Left colon (tissue), 2 donors: ENCODE data around the gene FBXO4. TPM values are rescaled to one million over a fixed set of nuclear protein-coding genes. Genes with fewer than 3 reads are reported as not detected.
"Not testable (repeated sequence)": the region's sequence is repeated elsewhere in the genome, so short reads cannot be mapped to it uniquely, and the experiment has no call there.

Experiments used
- ATAC-seq: fragments of 200-7000 bp; cut with Tn5 transposase; one replicate; pipeline ENCODE4 v1.9.1; 2020; ENCODE audit warnings: mild to moderate bottlenecking, moderate library complexity
- DNase-seq, 2 donors: peaks; one replicate each; pipeline ENCODE4 v3.0.0-alpha.2; 2020
- intact Hi-C, 2 donors: fragments of 100-400 bp; cut with DNase I in 1 of 2; cut with micrococcal nuclease in 1 of 2; formaldehyde crosslinking; loops; one replicate each; pipeline versions ENCODE4 v1.11.2 to v1.14.0; 2022; cut with DNase I, micrococcal nuclease
- total RNA-seq, 2 donors: library from RNA; stranded (reverse); fragmentation: NEBNext Ultra II Directional; extraction: Animal tissue kit (Norgen Biotek cat#: 25700); gene quantifications; one replicate each; pipeline ENCODE4 v1.2.1, GENCODE V29; 2021
- donor health status: DM: no; HTN: no; CAD: no.
- donor health status: DM: yes; HTN: yes; CAD: no.

The FBXO4 gene
- total RNA-seq, 2 donors from 2014 or later: 7.8 to 8.2 TPM

DNA sequence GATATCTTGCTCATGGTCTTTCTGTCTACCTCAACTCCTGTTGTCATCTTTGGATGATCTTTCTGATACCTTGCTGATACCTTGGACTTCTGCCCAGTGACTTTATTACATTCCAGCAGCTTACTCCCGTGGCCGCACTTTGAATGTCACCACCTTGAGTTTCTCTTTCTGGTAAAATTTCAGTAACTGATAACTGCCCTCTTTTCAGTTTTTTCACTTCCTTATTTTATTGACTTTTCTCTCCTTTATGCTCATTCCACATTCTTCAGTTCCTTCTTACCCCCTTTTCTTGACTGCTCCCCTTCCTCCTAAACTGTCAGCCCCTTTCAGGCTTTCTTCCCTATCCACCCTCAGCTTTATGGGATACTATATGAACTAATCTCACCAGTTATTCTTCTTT is 7.0 kb upstream of the FBXO4 start:
- intact Hi-C loops: no loop called here
- no peak for ATAC-seq
- DNase-seq: no peak

DNA sequence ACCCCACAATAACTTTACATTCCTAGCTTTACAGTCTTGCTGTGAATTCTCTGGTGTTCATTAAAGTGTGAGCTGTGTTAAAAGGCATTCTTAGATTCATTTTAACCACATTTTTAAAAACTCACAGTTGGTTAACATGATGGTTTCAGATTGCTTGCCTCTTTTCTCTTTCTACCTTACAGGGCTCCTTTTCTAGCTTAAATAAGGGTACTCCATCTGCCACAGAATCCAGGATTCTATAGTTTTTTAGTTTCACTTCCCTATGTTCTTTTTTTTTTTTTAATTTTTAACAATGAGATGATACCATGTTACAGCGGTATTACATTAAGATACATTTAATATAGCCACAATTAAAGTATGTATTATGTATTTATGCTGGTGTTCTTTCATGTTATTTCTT is 3.9 kb upstream of the FBXO4 start:
- intact Hi-C loops: loop anchor here in 1 of 2 donors (5.0 kb wide), 1 partner anchor 54 kb away; no protein-coding TSS in a partner anchor
- DNase-seq (no peak), ATAC-seq (no peak)

DNA sequence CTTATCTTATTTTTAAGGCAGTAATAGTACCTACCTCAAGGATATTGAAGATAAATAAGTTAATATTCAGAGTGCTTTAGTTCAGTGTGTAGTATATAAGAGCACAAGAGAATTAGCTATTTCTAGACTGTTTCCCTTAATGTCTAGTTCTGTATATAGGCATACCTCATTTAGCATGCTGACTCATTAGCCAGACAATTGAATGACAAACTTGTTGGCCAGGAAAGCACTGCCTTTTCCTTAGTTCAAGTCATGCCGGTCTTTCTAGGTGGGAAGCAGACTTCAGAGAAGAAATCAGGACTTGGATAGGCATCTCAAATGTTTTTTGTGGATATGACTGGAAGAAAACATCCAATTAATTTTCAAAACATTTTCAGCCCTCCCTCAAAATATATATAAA is 3.2 kb upstream of the FBXO4 start:
- intact Hi-C loops: loop anchor here in 1 of 2 donors (5.0 kb wide), 1 partner anchor 55 kb away; no protein-coding TSS in a partner anchor
- no peak for ATAC-seq
- DNase-seq: no peak

DNA sequence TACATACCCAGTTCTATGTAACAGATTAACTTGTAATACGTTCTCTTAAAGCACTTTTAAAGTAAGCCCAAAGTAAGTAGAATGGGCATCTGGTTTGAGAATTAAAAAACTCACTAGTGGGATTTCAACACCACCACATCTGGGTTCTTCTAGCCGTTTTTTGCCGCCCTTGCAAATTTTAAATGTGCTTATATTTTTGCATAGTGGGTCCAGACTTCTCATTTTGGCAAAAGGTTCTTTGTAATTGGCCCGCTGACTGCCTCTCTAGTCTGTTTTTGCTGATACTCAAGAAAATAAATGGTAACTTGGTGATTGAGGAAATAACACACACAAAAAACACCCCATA is 582 bp upstream of the FBXO4 start:
- ATAC-seq: no peak
- no peak for DNase-seq
- intact Hi-C loops: loop anchor here in 1 of 2 donors (5.0 kb wide), 1 partner anchor 57 kb away; no protein-coding TSS in a partner anchor

DNA sequence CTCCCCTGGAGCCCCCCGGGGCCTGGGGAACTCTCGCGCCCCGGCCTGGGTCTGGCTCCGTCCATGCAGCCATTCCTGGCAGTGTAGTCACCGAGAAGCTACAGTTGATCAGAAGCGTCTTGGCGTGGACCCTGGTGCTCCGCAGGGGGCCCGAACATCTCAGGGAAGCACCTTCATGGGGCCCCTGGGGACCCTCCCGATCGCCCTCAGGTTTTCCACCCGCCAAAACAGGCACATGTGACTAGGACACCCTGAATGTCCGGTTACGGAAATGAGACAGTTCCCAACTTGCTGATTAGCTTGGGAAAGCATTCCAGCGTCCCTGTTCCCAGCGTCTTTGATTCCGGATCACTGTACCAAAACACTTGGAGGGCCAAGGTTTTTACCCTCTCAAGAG is 472 bp downstream of the FBXO4 start:
- intact Hi-C loops: no loop called here
- DNase-seq (peak; percentile 30 to 44), ATAC-seq (peak; percentile 47)

DNA sequence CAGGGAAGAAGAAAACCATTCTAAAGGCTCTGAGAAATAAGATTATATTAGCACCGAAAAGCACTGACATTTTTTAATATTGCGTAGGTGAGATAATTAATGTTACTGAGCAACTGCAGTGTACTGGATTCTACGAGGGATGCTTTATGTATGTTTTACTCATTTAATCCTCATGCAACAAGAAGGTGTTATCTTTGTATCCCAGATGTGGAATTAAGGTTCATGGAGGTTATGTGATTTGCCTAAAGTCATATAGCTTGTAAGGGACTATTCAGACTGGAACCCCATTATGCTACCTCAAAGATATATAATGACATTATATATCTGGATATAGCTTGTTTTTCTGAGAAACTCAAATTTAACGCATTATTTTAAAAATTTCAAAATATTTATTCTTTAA is 2.5 kb downstream of the FBXO4 start:
- ATAC-seq (no peak), DNase-seq (no peak)
- intact Hi-C loops: no loop called here

DNA sequence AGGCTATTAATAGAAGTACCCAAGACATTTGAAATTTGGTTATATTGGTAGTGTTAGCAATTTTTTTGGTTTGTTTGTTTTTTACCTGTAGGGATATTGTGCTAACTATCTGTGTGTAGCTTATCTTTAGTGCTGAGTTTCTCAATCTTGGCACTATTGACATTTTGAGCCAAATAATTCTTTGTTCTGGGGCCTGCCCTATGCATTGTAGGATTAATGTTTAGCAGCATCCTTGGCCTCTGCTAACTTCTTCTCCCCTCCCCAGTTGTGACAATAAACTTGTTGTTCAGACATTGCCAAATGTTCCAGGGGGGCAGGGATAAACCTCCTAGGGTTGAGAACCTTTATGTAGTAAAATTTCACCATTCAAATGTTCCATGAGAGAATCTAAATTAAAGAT is 4.0 kb downstream of the FBXO4 start:
- DNase-seq (no peak), ATAC-seq (no peak)
- intact Hi-C loops: no loop called here

DNA sequence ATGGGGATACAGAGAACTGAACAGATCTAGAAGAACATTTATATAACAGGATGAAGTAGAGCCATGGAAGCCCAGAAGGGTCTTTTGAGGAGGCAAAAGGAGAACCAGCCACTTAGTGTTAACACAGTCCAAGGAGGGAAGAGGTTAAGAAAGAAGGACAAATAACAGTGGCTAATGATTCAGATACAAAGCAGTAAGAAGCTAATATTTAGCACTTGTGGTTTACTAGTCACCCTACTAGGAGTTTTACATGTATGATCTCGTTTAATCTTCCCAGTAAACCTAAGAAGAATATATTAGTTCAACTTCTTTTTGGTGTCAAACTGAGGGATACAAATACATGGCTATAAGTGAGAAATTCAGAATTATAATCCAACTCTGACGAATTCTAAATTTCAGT is 7.7 kb downstream of the FBXO4 start:
- DNase-seq: no peak
- intact Hi-C loops: no loop called here

DNA sequence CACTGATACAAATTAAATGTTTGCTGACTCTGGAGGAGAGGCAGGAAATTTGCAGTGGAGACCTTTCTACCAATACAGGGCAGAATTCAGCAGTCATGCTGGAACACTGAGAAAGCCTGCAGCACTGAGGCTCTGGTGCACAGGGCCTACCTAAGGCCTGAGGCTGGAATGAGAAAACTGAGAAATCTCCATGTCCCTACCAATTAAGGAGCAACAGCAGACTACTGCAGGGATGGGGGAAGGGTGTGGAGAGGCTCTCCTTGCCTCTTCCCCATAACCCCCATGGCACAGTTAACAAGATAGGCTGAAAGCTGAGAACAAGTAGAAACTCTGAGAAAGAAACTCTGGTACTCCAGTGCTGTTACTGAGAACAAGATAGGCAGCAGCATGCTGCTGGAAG is 10.5 kb downstream of the FBXO4 start:
- ATAC-seq (no peak), DNase-seq (no peak)
- intact Hi-C loops: no loop called here

More for the DNA sequence above, 7.7 kb downstream of the FBXO4 start:
- ATAC-seq: no peak

DNA sequence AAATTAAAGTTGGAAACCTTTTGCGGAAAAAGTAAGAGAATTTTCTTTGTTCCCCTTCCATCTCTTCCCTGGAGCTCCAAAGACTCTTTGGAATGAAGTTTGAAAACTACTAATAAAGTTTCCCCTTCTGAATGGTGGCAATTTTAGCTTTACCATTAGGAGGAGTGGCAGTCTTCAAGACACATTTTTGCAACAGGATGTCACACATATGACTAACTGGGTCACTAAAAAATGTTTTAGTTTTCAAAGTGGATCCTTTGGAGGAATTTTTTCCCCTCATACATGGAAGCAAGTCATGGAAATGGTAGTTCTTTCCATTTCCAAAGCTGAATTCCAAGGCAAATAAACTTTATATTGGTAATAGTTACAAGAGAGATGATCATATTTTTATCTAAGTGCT is 15.6 kb downstream of the FBXO4 start:
- DNase-seq (no peak), ATAC-seq (no peak)
- intact Hi-C loops: no loop called here

DNA sequence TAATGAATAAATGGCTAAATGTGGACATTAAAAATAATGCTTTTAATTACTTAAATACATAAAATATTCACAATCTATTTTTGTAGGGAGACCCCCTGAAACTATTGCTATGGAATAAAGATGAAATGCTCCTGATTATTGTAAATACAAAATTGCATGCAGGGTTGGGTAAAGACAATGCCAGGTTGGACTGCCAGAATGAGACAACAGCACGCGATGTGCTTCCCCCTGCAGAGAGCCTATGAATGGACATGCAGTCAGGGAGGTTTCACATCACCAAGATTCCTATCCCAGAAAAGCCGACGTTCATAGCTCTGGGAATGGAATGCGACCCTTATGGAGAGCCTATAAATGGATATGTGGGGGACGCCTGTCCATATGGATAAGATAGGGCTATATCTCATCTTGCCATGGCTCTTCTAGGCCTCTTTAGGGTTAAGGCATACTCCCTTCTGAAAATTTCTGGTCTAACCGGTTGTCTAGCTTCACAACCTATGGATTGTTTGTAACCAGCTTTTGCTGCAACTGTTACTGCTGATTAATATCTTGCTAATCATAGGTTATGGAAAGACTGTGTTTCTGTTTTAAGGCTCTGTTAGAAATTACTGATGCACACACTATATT is 20.4 kb downstream of the FBXO4 start:
- intact Hi-C loops, DNase-seq, ATAC-seq: not testable (repeated sequence)

DNA sequence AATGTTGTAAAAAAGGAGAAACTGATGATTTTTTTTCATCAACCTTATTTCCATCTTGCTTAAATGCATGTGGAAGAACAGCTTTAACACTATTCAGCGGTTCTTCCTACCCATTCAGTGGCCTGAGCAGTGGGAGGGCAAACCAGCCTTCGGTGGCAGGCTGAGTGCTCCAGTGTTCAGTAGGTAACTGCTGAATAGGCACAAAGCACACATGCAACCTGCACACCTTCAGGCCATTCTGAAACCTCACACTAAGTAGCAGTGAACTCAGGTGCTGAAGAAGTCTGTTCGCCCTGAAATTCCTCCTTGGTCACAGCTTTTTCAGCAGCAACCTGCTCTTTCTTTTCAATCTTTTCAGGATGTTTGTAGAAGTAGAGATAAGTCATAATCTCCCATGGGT is 26.1 kb downstream of the FBXO4 start:
- ATAC-seq (no peak), DNase-seq (no peak)
- intact Hi-C loops: no loop called here

DNA sequence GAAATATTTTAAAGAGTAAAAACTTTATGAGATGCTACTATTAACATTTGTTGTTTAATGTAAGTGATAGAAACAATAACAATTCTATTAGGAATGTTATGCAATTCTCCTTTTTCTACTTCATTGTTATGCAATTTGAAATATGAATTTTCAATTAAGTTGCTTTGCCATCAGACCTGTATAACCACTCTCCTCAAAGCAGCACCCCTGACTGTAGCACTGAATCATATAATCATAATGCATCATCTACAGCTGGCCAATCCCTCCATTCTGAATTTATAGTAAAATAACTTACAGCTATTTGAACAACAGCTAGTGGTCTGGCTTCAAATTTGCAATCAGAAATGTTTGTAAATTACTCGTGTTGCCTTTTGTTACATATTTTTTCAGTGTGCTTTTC is 29.2 kb downstream of the FBXO4 start:
- intact Hi-C loops: no loop called here
- ATAC-seq: no peak
- no peak for DNase-seq

DNA sequence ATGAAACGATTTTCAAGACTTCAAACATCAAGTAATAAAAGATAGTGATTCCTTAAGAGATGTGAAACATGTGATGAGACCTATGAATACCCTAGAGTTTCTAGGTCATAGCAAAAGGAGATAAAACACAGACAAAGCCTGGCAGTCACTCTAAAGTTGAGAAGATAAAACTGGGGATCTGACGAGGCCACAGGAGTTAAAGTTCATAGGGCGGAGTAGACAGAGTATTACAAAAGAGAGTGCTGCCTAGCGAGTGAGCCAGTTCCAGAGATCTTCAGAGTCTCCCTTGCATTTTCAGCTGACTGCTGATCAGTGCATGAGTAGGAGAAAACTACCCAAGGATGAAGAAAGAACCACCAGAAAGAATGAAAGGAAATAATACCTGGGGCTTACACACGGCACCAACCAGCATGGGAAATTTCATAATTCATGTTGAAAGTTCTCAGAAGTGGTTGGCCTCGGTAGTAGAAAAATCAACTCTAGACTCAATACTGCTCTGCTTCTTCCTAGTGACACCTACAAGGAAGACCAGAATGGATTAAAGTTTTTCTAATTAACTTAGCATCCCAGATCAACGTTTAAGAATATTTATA is 30.4 kb downstream of the FBXO4 start:
- no peak for DNase-seq
- ATAC-seq: no peak
- intact Hi-C loops: no loop called here

DNA sequence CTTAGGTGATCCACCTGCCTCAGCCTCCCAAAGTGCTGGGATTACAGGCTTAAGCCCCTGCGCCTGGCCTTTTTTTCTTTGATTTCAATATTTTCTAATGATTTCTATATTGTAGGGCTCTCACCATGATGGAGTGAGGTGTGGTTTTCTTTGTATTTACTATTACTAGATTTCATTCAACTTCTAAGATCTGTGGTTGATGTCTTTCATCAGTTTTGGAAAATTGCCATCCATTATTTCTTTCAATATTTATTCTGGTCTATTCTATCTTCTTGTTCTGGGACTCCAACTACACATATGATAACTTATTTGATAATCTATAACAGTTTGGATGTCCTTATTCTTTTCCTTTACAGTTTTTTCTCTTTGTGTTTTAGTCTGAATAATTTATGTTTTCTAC is 31.9 kb downstream of the FBXO4 start:
- DNase-seq (no peak), ATAC-seq (no peak)
- intact Hi-C loops: no loop called here

DNA sequence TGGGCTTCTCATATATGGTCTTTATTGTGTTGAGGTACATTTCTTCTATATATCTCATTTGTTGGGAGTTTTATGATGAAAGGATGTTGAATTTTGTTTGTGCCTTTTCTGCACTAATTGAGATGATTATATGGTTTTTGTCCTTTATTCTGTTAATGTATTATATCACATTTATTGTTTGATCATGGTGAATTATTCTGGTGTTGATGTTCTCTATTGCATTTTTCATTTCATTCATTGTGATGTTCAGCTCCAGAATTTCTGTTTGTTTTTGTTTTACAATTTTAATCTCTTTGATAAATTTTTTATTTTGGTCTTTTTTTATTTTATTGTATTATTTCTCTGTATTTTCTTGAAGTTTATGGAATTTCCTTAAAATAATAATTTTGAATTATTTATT is 35.4 kb downstream of the FBXO4 start:
- intact Hi-C loops: no loop called here
- no peak for DNase-seq
- no peak for ATAC-seq

DNA sequence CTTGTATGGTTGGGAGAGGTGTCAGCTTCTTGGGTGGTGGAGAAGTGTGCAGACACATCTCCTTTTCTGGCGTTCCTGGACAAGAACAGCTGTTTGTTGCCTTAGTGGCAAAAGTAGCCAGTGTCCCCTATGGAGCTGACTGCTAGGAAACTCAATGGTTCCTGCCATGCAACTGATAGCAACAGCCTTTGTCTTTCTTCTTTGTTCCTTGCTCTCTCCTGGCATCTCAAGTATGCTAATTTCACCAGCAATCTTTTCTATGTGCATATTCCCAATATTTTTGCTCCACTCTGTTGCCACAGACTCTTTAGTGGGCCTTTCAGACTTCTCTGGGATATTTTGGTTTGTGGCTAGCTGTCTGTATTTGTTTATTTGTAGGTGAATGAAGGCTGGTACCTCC is 36.7 kb downstream of the FBXO4 start:
- ATAC-seq (no peak), DNase-seq (no peak)
- intact Hi-C loops: no loop called here

DNA sequence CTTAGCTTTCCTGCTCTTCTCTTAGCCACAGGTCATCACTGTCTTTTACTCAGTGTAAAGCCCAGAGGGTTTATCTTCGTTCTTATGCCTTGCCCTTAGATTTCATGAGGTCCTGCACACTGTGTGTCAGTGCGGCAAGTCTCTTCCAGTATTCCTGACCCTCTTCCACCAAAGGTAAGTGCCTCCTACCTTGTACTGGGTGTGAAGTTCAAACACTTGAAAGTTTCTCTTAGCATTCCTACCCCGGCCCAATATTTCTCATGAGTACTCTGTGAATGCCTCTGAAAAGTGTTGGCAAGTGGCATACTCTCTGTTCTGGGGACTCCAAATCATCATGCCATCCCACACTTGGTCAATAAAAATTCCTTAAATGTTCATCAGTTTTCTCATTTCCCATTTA is 37.4 kb downstream of the FBXO4 start:
- DNase-seq (no peak), ATAC-seq (no peak)
- intact Hi-C loops: no loop called here

DNA sequence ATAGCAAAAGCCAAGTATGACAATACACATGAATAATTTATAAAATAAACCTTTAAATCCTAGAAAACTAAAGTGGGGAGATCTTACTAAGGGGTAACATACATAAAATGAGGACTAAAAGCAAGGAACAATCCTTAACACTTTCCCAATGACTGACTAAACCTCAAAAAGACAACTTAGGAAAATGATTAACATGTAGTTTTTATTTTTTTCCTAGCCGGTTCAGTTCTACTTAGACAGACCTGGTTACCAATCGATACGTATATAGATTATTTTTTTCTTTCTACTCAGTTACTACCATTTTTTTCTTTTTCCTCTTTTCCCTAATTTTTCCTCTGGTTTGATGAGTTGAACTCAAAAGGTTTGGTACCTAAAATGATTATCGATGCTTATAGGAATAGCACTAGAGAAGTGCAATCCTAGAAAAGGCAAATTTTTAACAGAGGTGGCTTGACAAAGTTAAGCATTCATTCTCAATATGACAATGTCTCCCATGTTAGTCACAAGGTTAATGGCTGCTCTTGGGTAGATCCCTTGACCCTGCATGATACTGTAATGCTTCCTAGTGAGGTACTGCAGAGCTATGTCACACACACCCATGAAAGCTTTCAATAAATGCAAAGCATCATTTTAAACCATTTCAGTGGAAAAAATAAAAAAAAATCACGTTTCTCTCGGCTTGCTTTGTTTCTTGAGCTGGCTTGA is 41.5 kb downstream of the FBXO4 start:
- intact Hi-C loops: no loop called here
- DNase-seq: no peak
- no peak for ATAC-seq

DNA sequence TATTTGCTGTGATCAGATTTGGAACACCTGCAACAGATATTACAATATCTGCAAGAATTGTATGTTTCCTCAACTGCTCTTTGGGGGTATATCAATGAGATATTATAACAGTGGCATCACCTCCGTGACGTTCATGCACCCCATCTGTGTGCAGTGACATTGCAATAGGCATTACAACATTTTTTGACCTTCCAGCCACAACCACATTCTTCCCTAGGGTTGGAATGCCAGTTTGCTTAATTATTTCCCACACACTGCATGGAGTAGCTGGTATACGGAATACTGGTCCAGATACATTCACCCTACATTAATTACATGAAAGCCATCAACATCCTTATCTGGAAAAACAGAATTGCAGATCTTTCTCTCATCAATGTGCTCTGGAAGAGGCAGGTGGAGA is 42.3 kb downstream of the FBXO4 start:
- intact Hi-C loops: no loop called here
- no peak for ATAC-seq
- DNase-seq: no peak
